CD4-positive, alpha-beta memory T cell (primary cell): ENCODE measurements around the gene MAP1B. TPM values are rescaled to one million over a fixed set of nuclear protein-coding genes. Genes with fewer than 3 reads are reported as not detected.

ENCODE experiments used
- CTCF ChIA-PET: fragments of 350-600 bp; sonication (Branson Sonifier 250); formaldehyde crosslinking; loops from one replicate; lab custom pipeline; 2021; ENCODE audit warnings: inconsistent platforms; ENCODE audit not compliant: partially characterized antibody; lab: Charles Lee
- POLR2A ChIA-PET: fragments of 350-600 bp; sonication (Branson Sonifier 250); formaldehyde crosslinking; loops from one replicate; lab custom pipeline; 2021; ENCODE audit not compliant: partially characterized antibody; lab: Charles Lee
- DNase-seq, 5 donors: peaks; one replicate each; pipeline versions ENCODE4 v3.0.0 to v3.0.0-alpha.2; 2020 to 2022; ENCODE audit warnings: mixed read lengths in 1 of 5
- H3K27ac ChIP-seq: one replicate; pipeline ENCODE4 v1.7.0; 2013; ENCODE audit warnings: low read depth, low read length
- H3K27me3 ChIP-seq: 2 replicates; pipeline ENCODE4 v1.7.0; 2013; ENCODE audit warnings: mild to moderate bottlenecking, low read length, moderate library complexity; ENCODE audit not compliant: insufficient read depth
- H3K36me3 ChIP-seq: 2 replicates; pipeline ENCODE4 v1.7.0; 2013; ENCODE audit warnings: mild to moderate bottlenecking, low read length, moderate library complexity; ENCODE audit not compliant: insufficient read depth
- H3K4me1 ChIP-seq: 2 replicates; pipeline ENCODE4 v1.7.0; 2013; ENCODE audit warnings: mild to moderate bottlenecking, low read length, moderate library complexity; ENCODE audit not compliant: insufficient read depth
- H3K4me3 ChIP-seq, 2 donors: one replicate each; pipeline ENCODE4 v1.7.0; 2013; ENCODE audit warnings: low read length in 2 of 2, mild to moderate bottlenecking in 1 of 2
- H3K9me3 ChIP-seq, 2 donors: one replicate each; pipeline ENCODE4 v1.7.0; 2013; ENCODE audit warnings: low read length in 2 of 2, control low read depth in 1 of 2; ENCODE audit not compliant: control insufficient read depth in 1 of 2
- H3K27ac Mint-ChIP-seq, 7 donors: one replicate each; pipeline ENCODE4 v1.8.0; 2020 to 2021; ENCODE audit warnings: mixed read lengths in 7 of 7, mild to moderate bottlenecking in 6 of 7, inconsistent platforms in 3 of 7, moderate library complexity in 3 of 7
- H3K27me3 Mint-ChIP-seq, 2 donors: one replicate each; pipeline ENCODE4 v1.8.0; 2020 to 2021; ENCODE audit warnings: mixed read lengths in 2 of 2
- H3K36me3 Mint-ChIP-seq, 2 donors: one replicate each; pipeline ENCODE4 v1.8.0; 2020 to 2021; ENCODE audit warnings: mixed read lengths in 2 of 2, inconsistent platforms in 1 of 2, mild to moderate bottlenecking in 1 of 2
- H3K4me1 Mint-ChIP-seq, 4 donors: one replicate each; pipeline ENCODE4 v1.8.0; 2020 to 2021; ENCODE audit warnings: mixed read lengths in 4 of 4, mild to moderate bottlenecking in 1 of 4
- H3K4me3 Mint-ChIP-seq, 8 donors: one replicate each; pipeline ENCODE4 v1.8.0; 2020 to 2021; ENCODE audit warnings: mixed read lengths in 8 of 8, mild to moderate bottlenecking in 7 of 8, moderate library complexity in 6 of 8, inconsistent platforms in 3 of 8
- H3K9me3 Mint-ChIP-seq, 8 donors: one replicate each; pipeline ENCODE4 v1.8.0; 2020 to 2021; ENCODE audit warnings: mixed read lengths in 8 of 8, mild to moderate bottlenecking in 5 of 8, inconsistent platforms in 3 of 8, moderate library complexity in 1 of 8
- intact Hi-C: fragments of 100-400 bp; cut with micrococcal nuclease; formaldehyde crosslinking; loops from one replicate; pipeline ENCODE4 v1.15.1; 2023
- polyA plus RNA-seq, 2 donors: library from polyadenylated mRNA; unstranded; fragments of 300-500 nt; fragmentation: Illumina TruSeq; gene quantifications; one replicate each; pipeline ENCODE4 v1.2.3, GENCODE V29; 2021
- total RNA-seq, 2 experiments: library from RNA; stranded (reverse); gene quantifications; one replicate each; pipeline ENCODE4 v1.2.3, GENCODE V29; 2021

Gene MAP1B
- total and polyA plus RNA-seq, 4 experiments from 2014 or later: 0.13 to 0.25 TPM; not detected in 2

DNA sequence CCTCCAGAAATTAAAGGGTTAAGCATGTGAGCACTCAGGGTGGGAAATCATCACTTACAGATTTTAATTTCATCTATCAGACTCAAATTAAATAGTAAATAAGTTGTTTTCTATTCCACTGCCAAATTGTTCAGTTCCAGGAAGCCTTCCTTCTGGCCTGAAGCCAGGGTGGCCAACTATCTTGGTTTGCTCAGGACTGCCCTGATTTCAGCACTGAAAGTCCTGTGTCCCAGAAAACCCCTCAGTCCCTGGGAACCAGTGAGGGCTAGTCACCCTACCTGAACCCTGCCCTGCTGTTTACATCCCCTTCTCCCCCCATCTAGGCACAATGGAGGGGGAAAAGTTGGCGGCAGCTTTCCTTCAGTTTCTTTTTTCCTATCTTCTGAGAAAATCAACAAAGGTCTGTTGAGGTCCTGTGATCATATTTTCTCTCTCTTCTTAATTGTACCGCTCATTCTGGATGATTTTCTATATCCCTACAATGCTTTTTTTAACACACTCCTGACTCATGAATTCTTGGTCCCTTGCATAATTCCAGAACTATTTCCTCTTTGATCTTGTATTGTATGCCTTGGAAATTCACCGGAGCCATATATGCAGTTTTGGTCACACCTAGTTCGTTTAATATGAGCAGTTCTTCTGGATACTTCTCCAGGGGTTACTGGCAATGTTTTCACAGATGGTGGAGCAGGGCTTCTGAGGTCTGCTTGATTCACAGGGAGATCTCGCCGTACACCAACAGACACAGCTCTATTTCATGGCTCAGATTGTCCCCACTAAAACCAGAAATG lies 103.8 kb downstream of the MAP1B start:
- no peaks in the 10 kb centered on the region for H3K9me3 ChIP-seq
- CTCF ChIA-PET: no interaction called here
- H3K4me1 Mint-ChIP-seq: peaks cover 0 to 4% (median under 1%) of the 10 kb centered on the region in 4 donors
- H3K27me3 ChIP-seq: no peaks in the 10 kb centered on the region
- no peak overlapping the region for H3K4me3 Mint-ChIP-seq
- peaks cover 0 to 2% (median 0%) of the 10 kb centered on the region in 8 donors for H3K9me3 Mint-ChIP-seq
- no peaks in the 10 kb centered on the region for H3K27me3 Mint-ChIP-seq
- H3K4me1 ChIP-seq: no peaks in the 10 kb centered on the region
- POLR2A ChIA-PET: no interaction called here
- intact Hi-C loops: no loop called here
- H3K36me3 Mint-ChIP-seq: peaks cover 0 to 6% of the 10 kb centered on the region in 2 donors
- no peaks in the 10 kb centered on the region for H3K36me3 ChIP-seq
- no peak overlapping the region for H3K4me3 ChIP-seq
- H3K27ac ChIP-seq: no peak overlapping the region
- H3K27ac Mint-ChIP-seq: no peak overlapping the region
- DNase-seq: no peak

DNA sequence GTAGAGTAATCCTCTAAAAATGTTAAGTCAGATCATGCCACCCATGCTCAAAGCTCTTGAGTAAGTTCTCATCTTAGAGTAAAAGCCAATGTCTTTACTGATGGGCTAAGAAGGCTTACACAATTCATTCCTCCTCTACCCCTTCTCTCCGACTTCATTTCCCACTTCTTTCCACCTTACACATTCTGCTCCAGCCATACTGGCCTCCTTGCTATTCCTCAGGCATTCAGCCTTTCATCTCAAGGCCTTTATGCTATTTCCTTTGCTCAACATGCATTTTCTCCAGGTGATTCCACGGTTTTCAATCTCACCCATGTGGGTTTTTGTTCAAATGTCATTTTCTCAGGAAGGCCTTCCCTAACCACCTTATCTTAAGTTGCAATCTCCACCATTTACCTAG lies 104.9 kb downstream of the MAP1B start:
- H3K36me3 Mint-ChIP-seq: peaks cover 4 to 6% of the 10 kb centered on the region in 2 donors
- H3K36me3 ChIP-seq: no peaks in the 10 kb centered on the region
- ChIA-PET POLR2A (no interaction called here), CTCF (no interaction called here)
- H3K9me3 ChIP-seq: no peaks in the 10 kb centered on the region
- H3K4me3 Mint-ChIP-seq: no peak overlapping the region
- H3K27ac ChIP-seq: no peak overlapping the region
- DNase-seq: no peak
- no peaks in the 10 kb centered on the region for H3K27me3 Mint-ChIP-seq
- H3K4me3 ChIP-seq: no peak overlapping the region
- intact Hi-C loops: no loop called here
- peaks cover 0 to 2% (median 0%) of the 10 kb centered on the region in 8 donors for H3K9me3 Mint-ChIP-seq
- H3K27ac Mint-ChIP-seq: peak overlapping the region in 2 of 7 donors; percentile 32 to 62
- peaks cover 0 to 4% (median under 1%) of the 10 kb centered on the region in 4 donors for H3K4me1 Mint-ChIP-seq
- H3K27me3 ChIP-seq: no peaks in the 10 kb centered on the region
- H3K4me1 ChIP-seq: no peaks in the 10 kb centered on the region

DNA sequence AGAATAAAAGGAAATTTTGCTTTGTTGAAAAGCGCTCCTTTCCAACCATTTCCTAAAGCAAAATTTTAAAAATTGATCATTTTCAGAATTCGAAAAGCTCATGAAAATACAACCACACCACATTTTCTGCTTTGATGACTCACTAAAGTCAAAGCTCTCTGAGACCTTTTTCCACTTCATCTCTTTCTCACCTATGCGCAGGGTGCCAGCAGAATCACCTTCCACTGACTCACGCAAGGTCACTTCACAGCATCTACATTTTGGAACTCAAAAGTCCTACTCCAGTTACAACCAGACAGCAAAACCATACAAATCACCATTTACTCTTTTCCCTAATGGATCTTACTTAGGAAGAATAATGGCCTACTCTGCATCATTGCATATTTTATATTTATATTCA lies 106.2 kb downstream of the MAP1B start:
- Histone ChIP-seq H3K27ac (no peak overlapping the region), H3K27me3 (no peaks in the 10 kb centered on the region), H3K4me3 (no peak overlapping the region), H3K9me3 (no peaks in the 10 kb centered on the region), H3K36me3 (no peaks in the 10 kb centered on the region), H3K4me1 (no peaks in the 10 kb centered on the region)
- H3K36me3 Mint-ChIP-seq: peaks cover 15 to 16% of the 10 kb centered on the region in 2 donors
- CTCF ChIA-PET: no interaction called here
- no peaks in the 10 kb centered on the region for H3K9me3 Mint-ChIP-seq
- H3K4me1 Mint-ChIP-seq: peaks cover 0 to 4% (median under 1%) of the 10 kb centered on the region in 4 donors
- no peak for DNase-seq
- peak overlapping the region in 1 of 7 donors; percentile 47 for H3K27ac Mint-ChIP-seq
- no peak overlapping the region for H3K4me3 Mint-ChIP-seq
- intact Hi-C loops: no loop called here
- POLR2A ChIA-PET: no interaction called here
- H3K27me3 Mint-ChIP-seq: no peaks in the 10 kb centered on the region

DNA sequence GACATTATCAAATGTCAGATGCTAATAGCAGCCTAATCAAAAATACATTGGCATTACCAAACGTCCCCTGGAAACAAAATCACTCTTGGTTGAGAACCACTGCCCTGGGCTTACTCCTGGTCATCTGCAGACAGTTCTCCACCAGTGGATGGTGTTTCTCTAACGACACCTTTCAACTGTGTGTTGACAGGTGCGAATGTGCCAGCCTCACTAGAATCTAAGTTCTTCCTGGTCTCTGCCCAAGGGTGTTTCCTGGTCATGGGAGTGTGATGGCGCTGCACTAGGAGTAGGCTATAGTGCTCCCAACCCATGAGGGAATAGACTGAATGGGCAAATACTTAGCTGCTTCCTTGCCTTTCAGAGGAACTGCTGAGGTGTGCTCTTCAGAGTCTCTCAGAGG lies 106.9 kb downstream of the MAP1B start:
- no peak for DNase-seq
- Histone ChIP-seq H3K9me3 (no peaks in the 10 kb centered on the region), H3K36me3 (no peaks in the 10 kb centered on the region), H3K27me3 (no peaks in the 10 kb centered on the region), H3K4me1 (no peaks in the 10 kb centered on the region), H3K4me3 (no peak overlapping the region), H3K27ac (no peak overlapping the region)
- intact Hi-C loops: no loop called here
- ChIA-PET CTCF (no interaction called here), POLR2A (no interaction called here)
- H3K27me3 Mint-ChIP-seq: no peaks in the 10 kb centered on the region
- no peaks in the 10 kb centered on the region for H3K9me3 Mint-ChIP-seq
- H3K36me3 Mint-ChIP-seq: peaks cover 18 to 22% of the 10 kb centered on the region in 2 donors
- peaks cover 0 to 4% (median under 1%) of the 10 kb centered on the region in 4 donors for H3K4me1 Mint-ChIP-seq
- H3K27ac Mint-ChIP-seq: no peak overlapping the region
- H3K4me3 Mint-ChIP-seq: no peak overlapping the region

DNA sequence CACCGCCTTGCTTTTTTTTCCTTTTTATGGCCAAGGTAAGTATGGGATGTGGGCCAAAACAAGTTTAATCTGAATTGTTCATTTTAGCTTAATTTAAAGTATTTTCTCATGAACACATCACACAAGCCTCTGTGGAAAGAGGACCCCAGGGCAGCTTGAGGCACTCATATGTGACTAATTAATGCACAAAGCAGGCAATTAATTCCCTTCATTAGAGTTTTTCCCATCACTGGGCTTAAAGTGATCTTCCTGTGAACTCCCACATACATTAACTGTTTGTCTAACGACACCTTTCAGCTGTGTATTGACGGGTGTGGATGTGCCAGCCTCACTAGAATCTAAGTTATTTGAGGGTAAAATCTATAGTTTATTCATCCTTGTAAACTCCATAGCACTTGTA lies 109.5 kb downstream of the MAP1B start:
- CTCF ChIA-PET: interaction anchor here (1.4 kb wide), 1 partner anchor 9 kb away, joined by 3 read pairs; no protein-coding TSS in a partner anchor
- Mint-ChIP-seq H3K4me3 (no peak overlapping the region), H3K9me3 (no peaks in the 10 kb centered on the region), H3K36me3 (peaks cover 41 to 47% of the 10 kb centered on the region in 2 donors), H3K27me3 (no peaks in the 10 kb centered on the region), H3K27ac (no peak overlapping the region), H3K4me1 (peaks cover 0 to 2% (median 0%) of the 10 kb centered on the region in 4 donors)
- intact Hi-C loops: no loop called here
- H3K27me3 ChIP-seq: no peaks in the 10 kb centered on the region
- no peak overlapping the region for H3K4me3 ChIP-seq
- POLR2A ChIA-PET: no interaction called here
- peaks cover 11% of the 10 kb centered on the region for H3K36me3 ChIP-seq
- H3K4me1 ChIP-seq: no peaks in the 10 kb centered on the region
- no peak for DNase-seq
- no peaks in the 10 kb centered on the region for H3K9me3 ChIP-seq
- H3K27ac ChIP-seq: no peak overlapping the region

DNA sequence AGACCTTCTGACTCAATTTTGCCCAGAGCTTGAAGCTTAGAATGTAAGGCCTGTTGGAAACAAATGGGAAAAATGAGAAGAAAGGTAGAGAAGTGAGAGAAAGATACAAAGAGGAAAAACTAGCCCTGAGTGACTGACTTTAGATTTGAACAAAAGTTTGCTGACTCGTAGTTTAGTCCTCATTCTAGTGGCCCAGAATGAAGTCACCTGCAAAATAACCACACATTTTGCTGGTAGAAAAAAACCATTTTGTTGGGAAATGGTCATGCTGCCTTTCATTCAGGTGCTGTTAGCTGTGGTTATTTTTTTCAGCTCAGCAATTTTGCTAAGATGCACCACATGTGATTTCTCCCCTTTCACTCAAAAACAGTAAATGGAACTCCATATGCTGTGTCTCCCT lies 113.8 kb downstream of the MAP1B start:
- Histone ChIP-seq H3K27ac (no peak overlapping the region), H3K4me1 (no peaks in the 10 kb centered on the region), H3K27me3 (no peaks in the 10 kb centered on the region), H3K36me3 (peaks cover 36% of the 10 kb centered on the region), H3K4me3 (no peak overlapping the region), H3K9me3 (no peaks in the 10 kb centered on the region)
- Mint-ChIP-seq H3K27ac (peak overlapping the region in 1 of 7 donors; percentile 25), H3K36me3 (peaks cover 81 to 89% of the 10 kb centered on the region in 2 donors), H3K9me3 (no peaks in the 10 kb centered on the region), H3K27me3 (no peaks in the 10 kb centered on the region), H3K4me3 (no peak overlapping the region), H3K4me1 (no peaks in the 10 kb centered on the region)
- DNase-seq: no peak
- intact Hi-C loops: no loop called here
- POLR2A ChIA-PET: no interaction called here
- CTCF ChIA-PET: no interaction called here

DNA sequence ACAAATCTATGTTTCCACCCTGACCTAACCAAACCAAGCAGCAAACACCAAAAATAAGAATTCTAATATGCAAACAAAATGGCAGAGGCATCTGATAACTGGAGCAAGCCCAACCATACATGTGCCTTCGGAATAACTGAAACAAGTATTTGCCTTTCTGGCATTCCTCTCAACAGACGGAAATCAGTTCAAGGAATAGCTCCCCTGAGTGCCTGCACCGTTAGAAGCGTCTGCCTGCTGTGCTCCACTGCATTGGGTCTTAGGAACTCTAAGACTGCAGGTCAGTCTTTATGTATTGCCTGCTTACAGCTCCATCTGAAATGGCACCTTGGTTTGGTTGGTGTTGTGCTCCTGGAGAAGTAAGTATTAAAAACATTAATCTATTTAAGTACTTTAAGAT lies 114.3 kb downstream of the MAP1B start:
- H3K27ac Mint-ChIP-seq: peak overlapping the region in 2 of 7 donors; percentile 10 to 25
- CTCF ChIA-PET: no interaction called here
- peaks cover 86 to 93% of the 10 kb centered on the region in 2 donors for H3K36me3 Mint-ChIP-seq
- intact Hi-C loops: no loop called here
- no peaks in the 10 kb centered on the region for H3K4me1 ChIP-seq
- no peak overlapping the region for H3K27ac ChIP-seq
- H3K9me3 ChIP-seq: no peaks in the 10 kb centered on the region
- H3K27me3 Mint-ChIP-seq: no peaks in the 10 kb centered on the region
- H3K27me3 ChIP-seq: no peaks in the 10 kb centered on the region
- no peak for DNase-seq
- no peak overlapping the region for H3K4me3 ChIP-seq
- H3K9me3 Mint-ChIP-seq: no peaks in the 10 kb centered on the region
- H3K4me1 Mint-ChIP-seq: no peaks in the 10 kb centered on the region
- no peak overlapping the region for H3K4me3 Mint-ChIP-seq
- POLR2A ChIA-PET: no interaction called here
- H3K36me3 ChIP-seq: peaks cover 38% of the 10 kb centered on the region
